Lower leg skin (tissue), 3 donors: ENCODE data around the gene PARP16.

Experiments
- CTCF ChIP-seq, 3 donors: fragments of 450-650 bp; IDR thresholded peaks; one replicate each; pipeline ENCODE4 v1.5.1; 2016; ENCODE audit warnings: antibody characterized with exemption in 3 of 3, mild to moderate bottlenecking in 3 of 3, moderate library complexity in 2 of 3
- POLR2A ChIP-seq, 2 donors: fragments of 450-650 bp; IDR thresholded peaks; one replicate each; pipeline ENCODE4 v1.6.1; 2016 to 2017; ENCODE audit warnings: antibody characterized with exemption in 2 of 2, mild to moderate bottlenecking in 1 of 2, moderate library complexity in 1 of 2

GRCh38 chr15:65328506-65329287 is 42.0 kb upstream of the PARP16 start:
- TF ChIP-seq CTCF (IDR thresholded peaks at IDR 0.05) (no peak), POLR2A (IDR thresholded peaks at IDR 0.05) (no peak)
